HL-60 (cell line): ENCODE measurements around the gene RIN3.

Experiments used
- DNase-seq, 2 experiments: peaks; one replicate each; pipeline ENCODE4 v3.0.0-alpha.2; 2010 to 2020; ENCODE audit warnings: low read depth in 1 of 2, low spot score in 1 of 2
- H3K27ac ChIP-seq: fragments of 250-450 bp; sonication (Bioruptor Pico); replicated peaks from 2 replicates; pipeline ENCODE4 v1.5.1; 2020; ENCODE audit warnings: mild to moderate bottlenecking, moderate library complexity
- H3K27me3 ChIP-seq: fragments of 250-450 bp; sonication (Bioruptor Pico); 2 replicates; pipeline ENCODE4 v1.5.1; 2021; ENCODE audit warnings: mild to moderate bottlenecking, moderate library complexity; ENCODE audit not compliant: insufficient read depth, poor library complexity, severe bottlenecking
- H3K4me3 ChIP-seq: replicated peaks from 2 replicates; pipeline ENCODE4 v1.5.1; 2011; ENCODE audit warnings: mild to moderate bottlenecking, control low read depth, low read length; ENCODE audit not compliant: insufficient read depth
- CTCF ChIP-seq: IDR thresholded peaks from one replicate; pipeline ENCODE4 v1.5.1; 2011; ENCODE audit warnings: low read length, control low read depth, inconsistent platforms; ENCODE audit not compliant: insufficient read depth
- GABPA ChIP-seq: IDR thresholded peaks from 2 replicates; pipeline ENCODE4 v1.6.1; 2012; ENCODE audit warnings: low read depth
- POLR2AphosphoS5 ChIP-seq: IDR thresholded peaks from 2 replicates; pipeline ENCODE4 v1.6.1; 2012; ENCODE audit warnings: low read depth
- REST ChIP-seq: IDR thresholded peaks from 2 replicates; pipeline ENCODE4 v1.6.1; 2012; ENCODE audit warnings: low read depth; ENCODE audit not compliant: insufficient replicate concordance
- SPI1 ChIP-seq: IDR thresholded peaks from 2 replicates; pipeline ENCODE4 v1.6.1; 2012; ENCODE audit warnings: low read depth, mild to moderate bottlenecking, borderline replicate concordance

RIN3 gene

DNA sequence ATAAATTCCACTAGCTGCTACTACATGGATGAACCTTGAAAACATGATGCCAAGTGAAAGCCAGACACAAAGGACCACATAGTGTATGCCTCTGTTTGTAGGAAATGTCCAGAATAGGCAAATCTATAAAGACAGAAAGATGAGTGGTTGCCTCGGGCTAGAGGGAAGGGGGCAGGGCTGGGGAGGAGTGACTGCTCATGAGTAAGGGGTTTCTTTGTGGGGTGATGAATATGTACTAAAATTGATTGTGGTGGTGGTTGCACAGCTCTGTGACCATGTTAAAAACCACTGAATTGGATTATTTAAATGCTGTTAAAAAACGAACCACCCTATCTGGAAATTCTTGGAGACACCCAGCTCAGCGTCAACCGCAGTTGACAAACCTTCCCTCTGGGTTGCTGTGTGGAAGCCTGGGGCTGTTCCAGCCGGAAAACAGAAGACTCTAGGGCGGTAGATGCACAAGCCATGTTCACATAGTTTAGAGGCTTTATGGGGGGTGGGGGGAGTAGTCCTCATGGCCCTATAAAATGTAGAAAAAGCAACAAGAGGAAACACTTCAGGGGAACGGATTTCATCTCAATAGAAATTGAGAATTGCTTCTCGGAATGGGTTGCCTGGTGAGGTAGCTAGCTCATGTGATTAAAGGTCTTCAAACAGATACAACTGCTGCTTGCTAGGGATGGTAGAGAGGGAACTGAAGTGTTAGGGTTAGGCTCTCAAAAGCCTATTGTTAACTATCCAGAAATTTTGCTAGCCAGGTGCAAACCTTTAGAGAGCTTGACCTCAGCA, 29.4 kb downstream of the RIN3 start:
- no peak overlapping the region for H3K27ac ChIP-seq
- DNase-seq = no peak
- TF ChIP-seq POLR2AphosphoS5 (no peak), GABPA (no peak), REST (no peak), CTCF (no peak), SPI1 (no peak)
- no peaks in the 10 kb centered on the region for H3K27me3 ChIP-seq
- no peak overlapping the region for H3K4me3 ChIP-seq

DNA sequence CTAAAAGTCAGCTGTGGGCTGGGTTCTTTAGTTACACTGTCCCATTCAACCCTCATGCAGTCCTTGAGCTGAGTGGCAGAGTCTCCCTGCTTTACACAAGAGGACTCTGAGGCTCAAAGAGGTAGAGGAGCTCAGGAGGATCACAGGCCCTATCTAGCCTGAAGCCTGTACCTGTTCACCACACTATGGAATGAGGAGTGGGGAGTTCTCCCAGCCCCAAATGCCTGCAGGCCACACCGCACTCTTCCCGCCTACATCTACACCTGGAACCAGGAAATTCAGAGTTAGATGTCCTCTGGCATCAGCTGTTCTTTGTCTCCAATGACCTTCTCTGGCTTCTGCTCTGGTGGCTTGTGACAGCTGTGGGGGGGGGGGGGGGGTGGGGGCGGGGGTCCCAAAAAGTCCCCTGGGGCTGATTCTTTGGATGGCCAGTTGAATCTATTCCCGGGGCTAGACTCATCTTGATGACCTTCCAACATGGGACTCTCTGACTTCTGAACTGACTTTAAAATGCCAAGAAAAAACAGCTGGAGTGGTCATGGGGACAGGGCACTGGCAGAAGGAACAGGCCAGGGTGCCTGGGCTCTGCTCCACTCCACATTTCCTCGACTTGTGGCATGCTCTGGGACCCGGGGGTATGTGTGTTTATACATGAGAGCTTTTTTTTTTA, 30.6 kb downstream of the RIN3 start:
- TF ChIP-seq CTCF (no peak), POLR2AphosphoS5 (no peak), SPI1 (no peak), GABPA (no peak), REST (no peak)
- DNase-seq = no peak
- Histone ChIP-seq H3K4me3 (no peak overlapping the region), H3K27me3 (no peaks in the 10 kb centered on the region), H3K27ac (no peak overlapping the region)

DNA sequence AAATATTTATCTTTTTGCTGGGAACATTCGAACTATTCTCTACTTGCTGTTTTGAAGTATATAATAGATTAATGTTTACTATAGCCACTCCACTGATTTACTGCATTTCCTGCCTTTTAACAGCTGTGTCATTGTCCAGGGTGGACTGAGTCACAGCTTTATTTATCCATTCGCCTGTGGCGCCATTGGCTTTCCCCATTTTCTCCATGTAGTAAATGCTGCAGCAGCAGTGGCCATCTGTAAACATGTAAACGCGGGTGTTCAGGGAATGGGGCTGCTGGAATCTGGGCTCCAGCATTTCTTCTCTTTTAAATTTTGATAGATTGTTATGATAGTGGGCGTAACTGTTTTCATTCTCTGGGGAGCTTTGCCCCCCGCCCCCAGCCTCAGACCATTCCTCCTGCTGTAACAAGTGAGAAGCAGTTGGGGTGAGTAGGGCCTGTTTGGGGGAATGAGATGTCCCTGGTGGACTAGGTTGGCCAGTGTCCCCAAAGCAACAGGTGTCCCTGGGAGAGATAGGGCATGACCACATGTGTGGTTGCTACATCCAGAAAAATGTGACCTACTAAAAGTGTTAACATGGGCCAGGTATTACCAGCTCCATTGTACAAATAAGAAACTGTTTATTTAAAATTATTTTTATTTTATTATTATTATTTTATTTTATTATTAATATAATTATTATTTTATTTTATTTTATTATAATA, 32.9 kb downstream of the RIN3 start:
- DNase-seq = no peak
- TF ChIP-seq SPI1 (no peak), POLR2AphosphoS5 (no peak), REST (no peak), GABPA (no peak), CTCF (no peak)
- no peak overlapping the region for H3K27ac ChIP-seq
- H3K4me3 ChIP-seq = no peak overlapping the region
- H3K27me3 ChIP-seq = no peaks in the 10 kb centered on the region
